NCI-H2196 (cell line): Measurements from ENCODE around the gene TENM4.

Source experiments
- DNase-seq: peaks from one replicate; lab custom pipeline; 2025; ENCODE audit not compliant: unreplicated experiment; lab: John Stamatoyannopoulos, UW

The TENM4 gene

GRCh38 chr11:79152511-79152910 lies 288.3 kb downstream of the TENM4 start:
- DNase-seq, result no peak

- no peak for DNase-seq
These were observed 289.4 kb downstream of the TENM4 start for GRCh38 chr11:79151396-79151795.

- no peak for DNase-seq
These were observed 289.9 kb downstream of the TENM4 start for GRCh38 chr11:79150966-79151365.

- no peak for DNase-seq
These were observed 290.5 kb downstream of the TENM4 start for GRCh38 chr11:79150320-79150719.

GRCh38 chr11:79147731-79148130 lies 293.1 kb downstream of the TENM4 start:
- DNase-seq, result no peak

GRCh38 chr11:79147011-79147410 lies 293.8 kb downstream of the TENM4 start:
- DNase-seq, result no peak

- no peak for DNase-seq
These were observed 300.9 kb downstream of the TENM4 start for GRCh38 chr11:79139900-79140299.

GRCh38 chr11:79129702-79130101 lies 311.1 kb downstream of the TENM4 start:
- no peak for DNase-seq

- no peak for DNase-seq
These were observed 312.5 kb downstream of the TENM4 start for GRCh38 chr11:79128291-79128690.

GRCh38 chr11:79122759-79123158 lies 318.1 kb downstream of the TENM4 start:
- no peak for DNase-seq

- DNase-seq, result no peak
These were observed 319.5 kb downstream of the TENM4 start for GRCh38 chr11:79121351-79121750.

GRCh38 chr11:79119491-79120284 lies 321.1 kb downstream of the TENM4 start:
- no peak for DNase-seq

GRCh38 chr11:79117488-79117887 lies 323.3 kb downstream of the TENM4 start:
- no peak for DNase-seq

GRCh38 chr11:79116600-79116999 lies 324.2 kb downstream of the TENM4 start:
- DNase-seq, result no peak

GRCh38 chr11:79113054-79113690 lies 327.7 kb downstream of the TENM4 start:
- DNase-seq, result no peak

- DNase-seq, result no peak
These were observed 330.0 kb downstream of the TENM4 start for GRCh38 chr11:79110796-79111195.

- DNase-seq, result no peak
These were observed 330.5 kb downstream of the TENM4 start for GRCh38 chr11:79110321-79110720.

GRCh38 chr11:79108851-79109250 lies 332.0 kb downstream of the TENM4 start:
- no peak for DNase-seq

GRCh38 chr11:79102840-79103239 lies 338.0 kb downstream of the TENM4 start:
- no peak for DNase-seq

GRCh38 chr11:79101656-79102055 lies 339.2 kb downstream of the TENM4 start:
- no peak for DNase-seq

- DNase-seq, result no peak
These were observed 340.5 kb downstream of the TENM4 start for GRCh38 chr11:79100093-79100910.

GRCh38 chr11:79098146-79098545 lies 342.7 kb downstream of the TENM4 start:
- no peak for DNase-seq
